DMS114 treated with DMSO at 0.1 percent for 48 hours (cell line): ENCODE measurements around the gene POC1A.

Source experiments
- DNase-seq: peaks from one replicate; lab custom pipeline; 2025; ENCODE audit not compliant: unreplicated experiment; lab: John Stamatoyannopoulos, UW

Gene POC1A

GRCh38 chr3:52070724-52071621 is 83.2 kb downstream of the POC1A start:
- no peak for DNase-seq

GRCh38 chr3:52069855-52070254 is 84.4 kb downstream of the POC1A start:
- no peak for DNase-seq

GRCh38 chr3:52069135-52069534 is 85.1 kb downstream of the POC1A start:
- DNase-seq: no peak

GRCh38 chr3:52068730-52069129 is 85.5 kb downstream of the POC1A start:
- no peak for DNase-seq

- DNase-seq: no peak
Observed at GRCh38 chr3:52068055-52068571, 86.1 kb downstream of the POC1A start.

GRCh38 chr3:52067526-52067925 is 86.7 kb downstream of the POC1A start:
- DNase-seq: no peak

- no peak for DNase-seq
Observed at GRCh38 chr3:52067046-52067445, 87.2 kb downstream of the POC1A start.

- DNase-seq: no peak
Observed at GRCh38 chr3:52065264-52065756, 88.9 kb downstream of the POC1A start.

GRCh38 chr3:52064561-52064960 is 89.7 kb downstream of the POC1A start:
- no peak for DNase-seq

GRCh38 chr3:52063026-52063723 is 91.0 kb downstream of the POC1A start:
- DNase-seq: no peak

- DNase-seq: no peak
Observed at GRCh38 chr3:52062505-52062904, 91.7 kb downstream of the POC1A start.

GRCh38 chr3:52061121-52061910 is 92.9 kb downstream of the POC1A start:
- no peak for DNase-seq

- DNase-seq: no peak
Observed at GRCh38 chr3:52059781-52060180, 94.4 kb downstream of the POC1A start.

- no peak for DNase-seq
Observed at GRCh38 chr3:52057812-52058495, 96.3 kb downstream of the POC1A start.

- peak; percentile 94 for DNase-seq
Observed at GRCh38 chr3:52056968-52057811, 97.0 kb downstream of the POC1A start.

- DNase-seq: no peak
Observed at GRCh38 chr3:52056521-52056967, 97.7 kb downstream of the POC1A start, which contains the start of gene DUSP7. Gene DUSP7, minus strand, starts transcription at chr3:52056571. Its CDS starts 205 bp downstream, at chr3:52056366.

- no peak for DNase-seq
Observed at GRCh38 chr3:52055537-52056351, 98.5 kb downstream of the POC1A start.

- no peak for DNase-seq
Observed at GRCh38 chr3:52054661-52055511, 99.3 kb downstream of the POC1A start.
